Measurements from ENCODE around the gene ANKZF1. TPM values are rescaled to one million over a fixed set of nuclear protein-coding genes. Genes with fewer than 3 reads are reported as not detected.

Gene ANKZF1
- total and polyA plus RNA-seq, 2 of the 8 experiments (the other 6 are each of a cell fraction or from before 2014, with no cell fraction given) = 32.5 to 50.1 TPM

- TF ChIP-seq NANOG (IDR thresholded peaks at IDR 0.05; ENCODE audit: insufficient read depth, low read depth, low read length, poor library complexity, severe bottlenecking) (no peak), FOSL1 (IDR thresholded peaks at IDR 0.05; ENCODE audit: insufficient read depth, low read depth, low read length) (no peak), RNF2 (IDR thresholded peaks at IDR 0.05; ENCODE audit: borderline replicate concordance, low read depth, low read length, missing control alignments, poor library complexity, severe bottlenecking) (no peak), SAP30 (IDR thresholded peaks at IDR 0.05; ENCODE audit: insufficient read depth, insufficient replicate concordance, low read length) (peak; percentile 78), CHD7 (IDR thresholded peaks at IDR 0.05; ENCODE audit: insufficient replicate concordance, low read length) (no peak), SUZ12 (IDR thresholded peaks at IDR 0.05; ENCODE audit: low read length) (no peak), SP4 (IDR thresholded peaks at IDR 0.05; ENCODE audit: low read length) (peak; percentile 97), SIX5 (IDR thresholded peaks at IDR 0.05; ENCODE audit: low read depth, low read length) (no peak), CHD1 (IDR thresholded peaks at IDR 0.05; ENCODE audit: low read depth, low read length) (no peak), SIRT6 (IDR thresholded peaks at IDR 0.05; ENCODE audit: low read length) (no peak)
These were observed at the start of gene ANKZF1, which contains the start of gene ATG9A (continued) for GRCh38 chr2:219229305-219230058.
